AG04449 (cell line): ENCODE results near the gene THOC2.

Source experiments
- CTCF ChIA-PET: fragments of 350-600 bp; formaldehyde crosslinking; extraction: SDS; loops from one replicate; lab custom pipeline; 2021; ENCODE audit warnings: antibody characterized with exemption; lab: Yijun Ruan, JAX
- POLR2A ChIA-PET: fragments of 400-600, 350-600 bp; formaldehyde crosslinking; extraction: SDS; loops from one replicate; lab custom pipeline; 2020; ENCODE audit warnings: antibody characterized with exemption, inconsistent platforms; lab: Yijun Ruan, JAX
- DNase-seq: peaks from one replicate; pipeline ENCODE4 v3.0.0-alpha.2; 2010; ENCODE audit warnings: low read depth, low spot score
- H3K4me3 ChIP-seq: 2 replicates; pipeline ENCODE4 v1.5.1; 2011; ENCODE audit warnings: low read depth, mild to moderate bottlenecking, control low read depth, low read length
- CTCF ChIP-seq: IDR thresholded peaks from one replicate; pipeline ENCODE4 v1.5.1; 2011; ENCODE audit warnings: mild to moderate bottlenecking, moderate library complexity, low read length, control low read depth, inconsistent platforms; ENCODE audit not compliant: insufficient read depth; ENCODE audit errors: missing control alignments

Gene THOC2

GRCh38 chrX:123626962-123627361 lies 105.9 kb downstream of the THOC2 start:
- DNase-seq = peak; percentile 51
- no peak for TF ChIP-seq CTCF
- no peak overlapping the region for H3K4me3 ChIP-seq
- POLR2A ChIA-PET = no interaction called here
- CTCF ChIA-PET = no interaction called here

- no peak for DNase-seq
- ChIA-PET CTCF (no interaction called here), POLR2A (no interaction called here)
- TF ChIP-seq CTCF = no peak
- no peak overlapping the region for H3K4me3 ChIP-seq
These were observed 106.9 kb downstream of the THOC2 start for GRCh38 chrX:123625952-123626351.

GRCh38 chrX:123625477-123625876 lies 107.4 kb downstream of the THOC2 start:
- no peak for TF ChIP-seq CTCF
- H3K4me3 ChIP-seq = no peak overlapping the region
- ChIA-PET CTCF (no interaction called here), POLR2A (no interaction called here)
- no peak for DNase-seq

- ChIA-PET POLR2A (no interaction called here), CTCF (no interaction called here)
- no peak overlapping the region for H3K4me3 ChIP-seq
- DNase-seq = no peak
- TF ChIP-seq CTCF = no peak
These were observed 115.8 kb downstream of the THOC2 start for GRCh38 chrX:123617007-123617406.

- CTCF ChIA-PET = no interaction called here
These were observed 121.9 kb downstream of the THOC2 start for GRCh38 chrX:123610915-123611314.

GRCh38 chrX:123607806-123608205 lies 125.0 kb downstream of the THOC2 start:
- TF ChIP-seq CTCF = no peak
- ChIA-PET CTCF (no interaction called here), POLR2A (no interaction called here)

More at GRCh38 chrX:123610915-123611314, 121.9 kb downstream of the THOC2 start:
- DNase-seq = no peak
- no peak overlapping the region for H3K4me3 ChIP-seq
- POLR2A ChIA-PET = no interaction called here
- no peak for TF ChIP-seq CTCF

More at GRCh38 chrX:123607806-123608205, 125.0 kb downstream of the THOC2 start:
- H3K4me3 ChIP-seq = no peak overlapping the region
- no peak for DNase-seq
